ENCODE data around the gene ZFYVE26.
"Not testable (repeated sequence)": the region's sequence is repeated elsewhere in the genome, so short reads cannot be mapped to it uniquely, and the experiment has no call there.

Gene ZFYVE26

DNA sequence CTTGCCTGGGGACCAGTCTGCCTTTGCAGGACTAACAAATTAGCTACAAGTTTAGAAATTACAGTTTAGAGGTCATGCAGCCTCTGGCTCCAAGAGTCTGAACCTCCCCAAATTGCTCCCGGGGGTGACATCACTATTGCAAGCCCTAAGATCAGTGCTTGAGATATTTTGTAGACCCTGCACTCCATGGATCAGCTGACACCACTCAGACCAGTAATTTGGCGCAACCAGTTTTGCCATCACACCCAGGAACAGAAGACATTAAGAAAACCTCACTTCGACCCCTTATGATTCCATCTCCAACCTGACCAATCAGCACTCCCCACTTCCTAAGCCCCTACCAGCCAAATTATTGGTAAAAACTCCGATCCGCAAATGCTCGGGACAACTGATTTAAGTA lies 2.1 kb upstream of the ZFYVE26 start:
- intact Hi-C loops (cut with DNase I); DNase-seq: not testable (repeated sequence)

DNA sequence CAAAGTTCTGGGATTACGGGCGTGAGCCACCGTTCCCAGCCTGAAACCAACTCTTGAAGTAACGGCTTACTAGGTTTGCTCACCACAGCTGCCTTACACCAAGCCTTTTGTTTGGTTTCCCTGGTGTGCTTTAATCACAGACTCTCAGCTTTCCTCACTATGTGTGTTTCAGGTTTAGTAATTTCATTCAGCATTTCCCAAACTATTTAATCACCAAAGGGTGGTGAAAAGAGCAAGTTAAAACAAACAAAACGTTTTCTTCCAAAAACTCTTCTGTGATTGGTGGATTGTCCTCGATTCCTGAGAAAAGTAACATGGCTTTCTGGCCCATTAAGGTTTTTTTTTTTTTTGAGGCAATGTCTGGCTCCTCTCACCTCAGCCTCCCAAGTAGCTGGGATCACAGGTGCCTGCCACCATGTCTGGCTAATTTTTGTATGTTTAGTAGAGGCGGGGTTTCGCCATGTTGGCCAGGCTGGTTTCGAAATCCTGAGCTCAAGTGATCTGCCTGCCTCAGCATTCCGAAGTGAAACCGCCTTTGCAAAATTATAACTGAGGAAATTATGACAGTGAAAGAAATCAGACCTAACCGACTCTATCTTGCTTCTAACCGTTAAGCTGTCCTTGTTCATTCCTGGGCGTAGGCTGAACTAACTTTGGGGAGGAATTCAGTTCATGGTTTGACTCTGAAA lies 1.5 kb upstream of the ZFYVE26 start:
- intact Hi-C loops (cut with DNase I): no loop called here
- DNase-seq: no peak

DNA sequence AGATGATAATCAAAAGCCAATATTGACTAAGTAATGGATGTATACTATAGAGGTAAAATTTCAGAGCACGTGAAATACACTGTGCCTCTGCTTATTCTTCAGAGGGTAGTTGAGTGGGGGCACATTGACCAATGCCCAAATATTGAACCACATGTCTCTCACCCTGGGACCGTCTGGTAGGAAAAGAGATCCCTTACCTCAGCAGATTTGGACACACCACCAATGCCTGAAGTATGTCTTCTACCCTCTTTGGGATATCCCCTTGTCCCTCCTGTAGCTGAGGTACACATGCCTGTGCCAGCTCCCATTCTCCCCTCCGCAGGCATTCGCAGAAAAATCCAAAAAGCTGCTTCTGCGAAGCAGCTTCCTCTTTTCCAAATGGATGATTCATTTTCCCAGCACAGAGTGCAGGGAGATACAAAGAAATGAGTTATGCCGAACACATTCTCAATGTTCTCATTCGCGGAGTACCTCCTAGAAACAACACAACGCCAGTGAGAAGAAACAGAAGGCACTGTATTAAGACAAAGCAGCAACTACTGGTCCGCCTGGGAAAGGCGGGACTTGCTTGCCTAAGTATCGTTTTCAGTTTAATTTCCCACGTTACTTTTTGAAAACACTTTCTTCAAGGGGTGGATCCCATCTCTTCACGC lies 691 bp downstream of the ZFYVE26 start:
- DNase-seq: no peak
- intact Hi-C loops (cut with DNase I): no loop called here

DNA sequence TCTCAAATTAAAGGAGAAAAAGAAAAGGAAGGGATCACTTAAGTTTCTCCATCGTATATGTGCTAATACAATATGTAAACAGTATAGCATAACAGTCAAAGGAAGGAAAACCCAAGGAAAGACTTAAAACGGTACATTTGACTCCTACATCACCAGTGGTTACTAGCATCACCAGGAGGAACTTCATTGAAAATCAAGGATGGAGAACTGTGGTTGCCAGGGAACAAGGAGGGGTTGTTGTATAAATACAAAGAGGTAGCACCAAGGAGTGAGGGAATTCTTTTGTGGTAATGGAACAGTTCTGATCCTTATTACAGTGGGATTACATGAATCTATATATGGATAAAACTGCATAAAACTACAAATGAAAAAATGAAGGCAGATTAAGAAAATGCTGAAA lies 1.6 kb downstream of the ZFYVE26 start:
- DNase-seq: no peak
- intact Hi-C loops (cut with DNase I): no loop called here

DNA sequence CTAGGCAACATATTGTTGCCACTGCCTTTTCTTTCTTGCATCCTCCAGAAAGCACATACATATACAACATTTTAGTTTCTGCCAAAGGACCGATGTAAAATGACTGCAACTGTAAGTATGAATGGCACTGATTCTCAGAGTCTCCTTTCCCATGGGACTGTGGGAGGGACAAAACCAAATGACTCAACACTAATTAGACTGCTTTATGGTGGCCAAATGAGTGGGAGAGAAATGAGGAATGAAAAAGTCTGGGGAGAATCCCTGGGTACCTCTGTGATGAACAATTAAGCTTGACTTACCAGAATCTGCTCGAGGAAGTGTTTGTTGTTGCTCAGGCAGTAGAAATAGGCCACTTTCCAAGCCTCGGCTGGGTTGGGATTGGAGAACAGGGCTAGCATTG lies 10.1 kb downstream of the ZFYVE26 start:
- intact Hi-C loops (cut with DNase I): no loop called here
- DNase-seq: no peak

DNA sequence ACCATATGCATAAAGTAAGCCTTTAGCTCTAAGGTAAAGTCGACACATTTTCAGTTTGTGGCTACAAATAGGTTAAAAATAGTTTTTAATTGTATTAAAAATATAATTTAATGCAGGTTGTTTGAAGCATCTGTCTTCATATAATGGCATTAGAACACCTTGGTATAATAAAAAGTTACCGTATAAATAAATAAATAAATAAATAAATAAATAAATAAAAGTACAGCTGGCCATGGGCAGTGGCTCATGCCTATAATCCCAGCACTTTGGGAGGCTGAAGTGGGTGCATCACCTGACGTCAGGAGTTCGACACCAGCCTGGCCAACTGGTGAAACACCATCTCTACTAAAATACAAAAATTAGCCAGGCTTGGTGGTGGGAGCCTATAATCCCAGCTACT lies 15.6 kb downstream of the ZFYVE26 start:
- intact Hi-C loops (cut with DNase I): no loop called here
- DNase-seq: no peak

DNA sequence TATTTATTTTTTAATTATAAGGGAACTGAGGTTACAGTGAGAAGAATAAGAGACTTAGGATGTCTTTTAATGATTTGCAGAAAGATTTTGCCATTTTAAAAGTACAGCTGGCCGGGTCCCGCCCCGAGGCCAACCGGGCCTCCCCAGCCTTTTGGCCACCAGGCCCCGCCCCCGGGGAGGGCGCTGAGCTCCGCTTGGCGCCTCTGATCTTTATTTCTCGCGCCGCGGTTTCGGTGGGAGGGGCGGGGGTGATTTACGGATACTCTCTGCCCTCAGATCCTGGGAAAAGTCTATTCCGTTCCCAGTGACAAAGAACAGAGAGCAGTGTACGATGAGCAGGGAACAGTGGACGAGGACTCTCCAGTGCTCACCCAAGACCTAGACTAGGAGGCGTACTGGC lies 17.7 kb downstream of the ZFYVE26 start:
- no peak for DNase-seq
- intact Hi-C loops (cut with DNase I): no loop called here

DNA sequence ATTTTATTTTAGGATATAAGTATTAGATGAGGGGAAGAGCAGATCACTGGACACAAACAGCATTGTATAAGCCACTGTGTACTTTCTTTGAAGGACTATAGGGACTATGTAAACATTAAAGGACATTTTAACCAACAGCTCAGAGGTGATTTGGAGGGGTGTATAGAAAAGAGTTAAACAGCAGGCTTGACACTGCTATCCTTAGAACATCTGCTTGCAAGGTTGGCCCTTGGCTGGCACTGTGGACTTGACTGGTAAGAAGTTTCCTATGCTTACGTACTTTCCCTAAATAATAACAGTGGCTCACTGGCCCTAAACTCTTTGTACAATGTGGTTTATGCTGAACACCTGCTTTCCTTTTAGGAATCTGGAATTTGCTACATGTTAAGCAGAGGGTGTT lies 28.7 kb downstream of the ZFYVE26 start:
- intact Hi-C loops (cut with DNase I): no loop called here
- no peak for DNase-seq

DNA sequence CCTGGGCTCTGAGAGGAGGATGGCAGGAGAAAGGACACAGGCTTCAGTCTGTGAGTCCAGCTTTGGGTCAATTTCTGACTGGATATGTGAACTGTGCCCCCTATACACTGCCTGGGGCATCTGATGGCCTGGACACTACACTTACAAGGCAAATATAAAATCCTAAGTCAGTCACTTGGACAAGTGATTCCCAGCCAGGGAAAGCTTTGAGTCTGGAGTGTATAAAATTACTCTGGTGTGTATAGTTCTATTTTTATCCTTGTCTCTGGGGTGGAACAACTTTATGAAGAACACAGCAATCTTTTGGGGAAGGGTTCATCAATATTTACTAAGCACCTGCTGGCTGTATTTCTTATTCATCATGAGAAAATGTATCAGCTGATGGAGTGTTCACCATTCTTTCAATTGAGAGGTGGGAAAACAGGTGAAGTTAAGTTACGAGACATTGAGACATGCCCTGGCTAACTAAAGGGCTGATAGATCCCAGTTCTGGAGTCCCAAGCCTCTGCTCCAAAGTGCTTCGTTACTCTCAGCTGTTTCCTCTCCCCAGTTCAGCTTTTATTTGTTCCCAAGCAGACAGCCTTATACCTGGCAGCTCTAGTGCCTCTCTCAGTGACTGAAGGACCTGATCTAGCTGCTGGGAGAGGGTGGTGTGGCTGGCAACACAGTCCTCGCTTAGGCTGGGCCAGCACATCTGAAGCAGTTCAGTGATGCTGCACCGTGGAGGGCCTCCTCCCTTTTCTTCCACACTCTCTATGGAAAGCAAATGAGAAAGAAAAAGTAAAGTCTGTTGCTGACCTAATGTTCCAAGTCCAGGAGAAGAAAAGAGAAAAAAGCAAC lies 30.9 kb downstream of the ZFYVE26 start:
- intact Hi-C loops (cut with DNase I): no loop called here
- DNase-seq: no peak

DNA sequence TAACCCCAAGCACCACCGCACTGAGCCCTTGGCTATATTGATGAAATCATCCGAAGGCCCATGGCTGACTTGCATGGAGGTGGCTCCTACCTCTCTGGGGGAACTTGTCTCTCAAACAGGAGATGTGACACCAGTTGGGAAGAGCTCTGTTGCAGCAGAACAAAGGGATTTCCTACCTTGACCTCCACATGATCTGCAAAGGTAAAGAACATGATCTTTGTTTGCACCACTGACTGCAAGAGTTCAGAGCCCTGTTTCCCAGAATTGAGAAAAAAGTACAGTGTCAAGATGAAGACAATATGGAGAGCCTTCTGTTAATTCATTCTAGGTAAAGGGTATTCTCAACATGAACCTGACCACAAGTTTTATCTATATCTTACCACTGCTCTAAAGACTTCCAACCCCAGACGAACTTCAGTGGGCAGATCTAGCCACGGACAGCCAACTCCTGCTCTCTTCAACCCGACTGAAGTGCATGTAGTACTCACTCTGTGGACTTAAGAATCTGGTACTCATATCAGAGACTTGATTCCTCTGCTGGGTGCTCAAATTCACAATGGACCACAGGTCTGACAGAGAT lies 32.1 kb downstream of the ZFYVE26 start:
- intact Hi-C loops (cut with DNase I): no loop called here

DNA sequence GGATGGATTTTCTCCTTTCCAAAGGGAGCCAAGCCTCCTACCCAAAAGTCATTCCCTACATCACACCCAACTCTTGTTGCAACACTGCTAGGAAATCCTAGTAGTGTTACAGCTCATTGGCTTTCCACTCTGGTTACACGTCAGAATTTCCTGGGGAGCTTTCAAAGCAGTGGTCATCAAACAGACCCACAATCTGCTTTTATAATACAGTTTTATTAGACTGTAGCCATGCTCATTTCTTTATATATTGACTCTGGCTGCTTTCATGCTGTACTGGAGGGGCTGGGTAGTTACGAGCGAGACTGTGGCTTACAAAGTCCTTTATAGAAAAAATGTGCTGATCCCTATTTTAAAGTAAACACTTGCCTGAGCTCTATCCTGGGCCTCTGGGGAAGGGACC lies 34.3 kb downstream of the ZFYVE26 start:
- intact Hi-C loops (cut with DNase I): no loop called here
- DNase-seq: no peak

More for the DNA sequence above, 32.1 kb downstream of the ZFYVE26 start:
- no peak for DNase-seq

DNA sequence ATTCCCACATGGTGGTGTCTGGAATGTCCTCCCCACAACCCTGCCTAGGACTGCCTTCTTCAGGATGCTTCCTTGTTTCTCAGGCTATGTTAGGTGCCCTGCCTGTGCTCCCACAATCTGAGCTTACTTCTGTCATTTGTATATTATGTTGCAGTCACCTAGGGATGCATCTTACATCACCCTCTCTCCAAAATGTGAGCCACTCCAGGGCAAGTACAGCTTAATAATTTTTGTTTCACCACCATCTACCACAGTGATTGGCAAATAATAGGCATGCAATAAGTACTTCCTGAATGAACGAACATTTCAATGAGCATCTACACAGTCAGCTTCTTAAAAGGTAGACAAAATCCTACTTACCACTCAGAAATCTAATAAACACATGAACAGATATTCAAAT lies 37.6 kb downstream of the ZFYVE26 start:
- DNase-seq: no peak
- intact Hi-C loops (cut with DNase I): no loop called here

DNA sequence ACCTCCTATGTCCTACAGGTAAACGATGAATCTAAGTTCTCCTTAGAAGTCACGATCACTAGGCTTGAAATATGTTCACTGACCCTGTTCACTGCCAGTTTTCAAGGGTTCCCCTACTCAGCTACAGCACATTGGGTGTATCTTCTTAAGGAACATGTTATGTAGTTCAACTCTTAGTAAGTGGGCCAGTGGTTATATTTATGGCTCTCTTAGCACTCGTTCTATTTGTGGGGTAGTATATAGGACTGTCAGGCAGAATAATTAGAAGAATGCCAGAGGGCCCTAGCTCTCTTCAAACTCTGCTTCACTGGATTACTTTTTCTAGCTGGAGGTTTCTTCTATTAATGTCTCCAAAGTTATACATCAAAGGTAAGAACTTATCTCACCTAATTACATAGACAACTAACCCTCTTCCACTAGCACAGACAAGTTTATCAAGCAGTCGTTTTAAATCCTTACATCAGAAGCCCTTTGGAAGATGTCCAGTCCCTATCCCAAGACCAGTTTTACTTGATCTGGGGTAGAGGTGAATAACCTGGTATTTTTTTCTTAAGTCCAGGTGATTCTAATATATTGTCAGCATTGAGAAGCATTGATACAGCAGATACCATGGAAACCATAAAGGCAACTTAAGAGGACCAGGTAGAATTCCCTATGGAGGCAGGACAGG lies 39.6 kb downstream of the ZFYVE26 start:
- no peak for DNase-seq
- intact Hi-C loops (cut with DNase I): no loop called here

DNA sequence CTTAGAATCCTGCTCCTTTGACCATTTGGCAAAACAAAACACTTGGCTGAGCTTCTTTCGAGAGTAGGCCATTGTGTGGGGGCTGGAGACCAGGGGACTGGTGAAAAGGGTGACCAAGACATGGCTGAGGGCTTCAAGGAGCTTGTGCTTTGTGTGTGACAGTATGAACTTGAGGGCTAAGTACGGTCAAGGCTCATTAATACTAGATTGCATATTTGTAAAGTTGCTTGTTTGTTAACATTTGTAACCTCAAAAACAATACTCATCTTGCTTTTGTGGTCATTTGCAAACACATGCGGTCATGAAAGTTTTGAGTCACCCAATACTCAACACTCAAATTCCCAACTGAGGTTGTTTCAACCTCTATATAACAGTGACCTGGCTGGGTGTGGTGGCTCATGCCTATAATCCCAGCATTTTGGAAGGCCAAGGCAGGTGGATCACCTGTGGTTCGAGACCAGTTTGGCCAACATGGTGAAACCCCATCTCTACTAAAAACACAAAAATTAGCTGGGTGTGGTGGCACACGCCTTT lies 42.5 kb downstream of the ZFYVE26 start:
- DNase-seq: no peak
- intact Hi-C loops (cut with DNase I): no loop called here

DNA sequence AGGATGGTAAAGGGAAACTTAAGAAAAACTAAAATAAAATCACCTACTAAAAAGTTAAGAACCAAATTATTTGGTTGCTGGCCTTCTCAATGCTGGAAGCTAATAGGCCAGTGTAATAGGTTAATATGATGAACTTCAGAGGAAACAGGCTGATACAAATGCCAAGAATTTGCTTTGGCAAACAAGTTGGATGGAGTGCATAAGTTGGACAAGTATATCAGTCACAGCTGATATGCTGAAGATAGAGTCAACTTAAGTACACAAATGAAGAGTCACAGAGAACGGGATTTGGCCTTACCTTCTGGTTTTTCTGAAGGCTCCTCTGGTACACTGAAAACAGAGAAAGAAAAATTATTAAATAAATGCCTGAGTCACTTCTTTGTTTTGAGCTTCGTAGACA lies 48.2 kb downstream of the ZFYVE26 start:
- DNase-seq: no peak
- intact Hi-C loops (cut with DNase I): no loop called here

DNA sequence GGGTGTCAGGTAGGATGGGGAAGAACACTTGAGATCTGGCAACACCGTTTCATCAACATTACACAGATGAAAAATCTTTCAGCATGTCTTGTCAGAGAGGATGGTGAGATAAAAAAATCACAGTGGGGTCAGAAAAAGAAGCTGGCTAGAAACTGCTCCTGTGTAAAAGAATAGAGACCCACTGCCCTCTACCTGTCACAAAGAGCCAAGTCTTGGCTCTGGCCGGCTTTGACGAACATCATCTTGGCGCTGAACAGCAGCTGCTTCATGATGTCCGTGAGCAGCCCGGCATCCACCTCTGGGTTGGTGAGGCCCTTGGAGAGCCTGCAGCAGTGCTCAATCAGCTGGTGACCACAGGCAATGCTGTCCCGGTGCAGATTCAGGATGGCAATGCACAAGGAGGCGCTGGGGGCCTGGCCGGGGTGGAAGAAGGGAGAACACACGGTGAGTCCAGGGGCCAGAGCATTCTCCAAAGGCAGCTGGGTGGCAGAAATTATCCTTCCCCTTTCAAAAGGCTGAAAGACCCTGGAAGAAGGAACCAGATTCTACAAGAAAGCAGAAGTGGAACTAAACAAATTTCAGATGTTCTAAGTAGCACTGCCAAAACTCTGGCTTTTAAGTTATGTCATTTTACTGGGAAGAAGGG lies 50.2 kb downstream of the ZFYVE26 start:
- intact Hi-C loops (cut with DNase I): no loop called here
- peak in 2 of 10 donors; percentile 9 to 82 for DNase-seq

DNA sequence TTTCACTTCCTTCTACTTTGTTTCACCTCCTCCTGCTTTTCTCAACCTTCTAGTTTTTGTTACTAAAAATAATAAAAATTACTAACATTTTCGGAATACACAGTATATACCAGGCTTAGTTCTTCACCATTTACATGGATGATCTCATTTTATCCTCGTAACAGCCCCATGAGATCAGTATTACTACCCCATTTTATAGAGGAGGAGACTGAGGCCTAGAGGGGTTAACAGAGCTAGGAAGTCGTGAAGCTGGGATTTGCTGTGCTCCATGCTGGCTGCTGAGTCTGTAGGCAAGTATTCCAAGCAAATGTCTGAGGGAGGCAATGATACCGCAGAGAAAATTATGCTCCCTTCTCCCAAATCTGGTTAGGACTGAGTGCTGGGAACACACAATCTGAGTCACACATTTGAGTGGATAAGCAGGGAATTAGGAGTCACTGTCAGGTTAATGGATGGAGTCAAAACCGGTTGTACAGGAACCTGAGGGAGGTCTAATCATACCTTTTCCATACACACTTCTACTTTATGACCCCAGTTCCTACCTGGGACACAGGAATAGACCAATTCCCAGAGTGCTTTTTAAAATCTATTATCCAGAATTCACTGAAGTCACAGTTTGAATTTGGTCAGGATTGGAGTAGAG lies 51.1 kb downstream of the ZFYVE26 start:
- no peak for DNase-seq
- intact Hi-C loops (cut with DNase I): no loop called here

DNA sequence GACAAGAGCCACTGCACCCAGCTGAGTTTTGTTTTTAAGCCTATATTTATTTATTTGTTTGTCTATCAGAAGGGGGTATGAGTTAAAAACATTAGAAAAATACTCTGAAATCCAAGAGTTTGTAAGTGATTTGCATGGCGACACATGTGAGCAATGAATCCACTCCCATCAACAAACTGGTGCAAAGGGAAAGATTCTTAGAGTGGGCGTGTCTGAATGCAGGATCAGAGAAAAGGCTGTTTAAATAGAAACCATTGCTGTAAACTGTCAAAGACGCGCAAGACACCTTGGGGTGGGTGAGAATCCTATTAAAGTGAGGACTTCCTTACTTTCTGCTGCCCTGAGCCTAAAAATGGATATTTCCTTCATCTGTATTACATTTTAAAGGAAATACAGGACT lies 51.9 kb downstream of the ZFYVE26 start:
- intact Hi-C loops (cut with DNase I): no loop called here
- DNase-seq: no peak

DNA sequence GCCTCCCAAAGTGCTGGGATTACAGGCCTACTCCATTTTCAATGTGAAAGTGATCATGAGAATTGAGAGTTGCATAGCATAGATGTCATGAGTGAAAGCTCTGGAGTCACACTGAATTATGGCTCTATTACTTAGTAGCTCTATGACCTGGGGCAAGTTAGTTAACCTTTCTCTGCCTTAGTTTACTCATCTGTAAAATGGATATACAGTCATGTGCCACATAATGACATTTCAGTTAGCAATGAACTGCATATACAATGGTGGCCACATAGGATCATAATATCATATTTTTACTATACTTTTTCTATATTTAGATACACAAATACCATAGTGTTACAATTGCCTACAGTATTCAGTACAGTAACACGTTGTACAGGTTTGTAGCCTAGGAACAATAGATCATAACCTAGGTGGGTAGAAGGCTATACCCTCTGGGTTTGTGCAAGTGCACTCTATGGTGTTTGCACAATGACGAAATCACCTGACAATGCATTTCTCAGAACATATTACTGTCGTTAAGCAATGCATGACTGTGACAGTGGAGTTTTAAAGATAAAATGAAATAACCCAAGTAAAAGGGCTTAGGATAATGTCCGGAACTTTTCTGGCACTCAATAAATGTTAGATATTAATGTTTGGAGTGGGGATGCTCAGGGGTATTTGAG lies 53.1 kb downstream of the ZFYVE26 start:
- no peak for DNase-seq
- intact Hi-C loops (cut with DNase I): no loop called here
